Measurements from ENCODE around the gene ZBTB20.

The ZBTB20 gene

GRCh38 chr3:114642951-114643741 is 503.9 kb downstream of the ZBTB20 start:
- no peaks in the 10 kb centered on the region for H3F3A ChIP-seq (ENCODE audit: insufficient read depth, low read length)
- no peak overlapping the region for H3K27ac ChIP-seq (ENCODE audit: low read length)
- 0 out of 2 replicates have a peak, but pooled peaks cover 4% of the 10 kb centered on the region for H3K4me1 ChIP-seq (ENCODE audit: low read length)
- H2AFZ ChIP-seq (ENCODE audit: low read length) = no peak overlapping the region
- no peak overlapping the region for H3K4me2 ChIP-seq (ENCODE audit: low read depth, low read length)
- no peaks in the 10 kb centered on the region for H3K79me2 ChIP-seq (ENCODE audit: low read length)
- H3K9me2 ChIP-seq (replicated peaks; ENCODE audit: insufficient read depth, low read length) = no peaks in the 10 kb centered on the region
- H3K36me3 ChIP-seq (replicated peaks; ENCODE audit: insufficient read depth, low read length) = no peaks in the 10 kb centered on the region
- no peak overlapping the region for H3K9ac ChIP-seq (ENCODE audit: low read length)
- TF ChIP-seq EZH2phosphoT487 (IDR thresholded peaks at IDR 0.05; ENCODE audit: low read length) (no peak), EZH2 (optimal IDR thresholded peaks at IDR 0.05; ENCODE audit: low read depth, low read length) (no peak), CTCF (IDR thresholded peaks at IDR 0.05; ENCODE audit: low read length) (no peak)
- no peaks in the 10 kb centered on the region for H3K9me3 ChIP-seq (replicated peaks; ENCODE audit: insufficient read depth, low read length)
- no peaks in the 10 kb centered on the region for H3K27me3 ChIP-seq (replicated peaks; ENCODE audit: insufficient read depth, low read length)
- H4K20me1 ChIP-seq (ENCODE audit: insufficient read depth, low read length) = no peaks in the 10 kb centered on the region
- no peak overlapping the region for H3K4me3 ChIP-seq (ENCODE audit: low read length)
- no peak for DNase-seq

GRCh38 chr3:114640126-114640525 is 507.0 kb downstream of the ZBTB20 start:
- 0 out of 2 replicates have a peak, but pooled peaks cover 4% of the 10 kb centered on the region for H3K4me1 ChIP-seq (ENCODE audit: low read length)
- H3F3A ChIP-seq (ENCODE audit: insufficient read depth, low read length) = no peaks in the 10 kb centered on the region
- no peaks in the 10 kb centered on the region for H3K9me2 ChIP-seq (replicated peaks; ENCODE audit: insufficient read depth, low read length)
- no peak for DNase-seq
- no peak overlapping the region for H3K4me3 ChIP-seq (ENCODE audit: low read length)
- H4K20me1 ChIP-seq (ENCODE audit: insufficient read depth, low read length) = no peaks in the 10 kb centered on the region
- no peak overlapping the region for H2AFZ ChIP-seq (ENCODE audit: low read length)
- no peak overlapping the region for H3K9ac ChIP-seq (ENCODE audit: low read length)
- H3K27ac ChIP-seq (ENCODE audit: low read length) = no peak overlapping the region
- H3K9me3 ChIP-seq (replicated peaks; ENCODE audit: insufficient read depth, low read length) = no peaks in the 10 kb centered on the region
- H3K27me3 ChIP-seq (replicated peaks; ENCODE audit: insufficient read depth, low read length) = no peaks in the 10 kb centered on the region
- H3K79me2 ChIP-seq (ENCODE audit: low read length) = no peaks in the 10 kb centered on the region
- no peak overlapping the region for H3K4me2 ChIP-seq (ENCODE audit: low read depth, low read length)
- TF ChIP-seq EZH2phosphoT487 (IDR thresholded peaks at IDR 0.05; ENCODE audit: low read length) (no peak), CTCF (IDR thresholded peaks at IDR 0.05; ENCODE audit: low read length) (no peak), EZH2 (optimal IDR thresholded peaks at IDR 0.05; ENCODE audit: low read depth, low read length) (no peak)
- no peaks in the 10 kb centered on the region for H3K36me3 ChIP-seq (replicated peaks; ENCODE audit: insufficient read depth, low read length)

GRCh38 chr3:114639171-114639570 is 507.9 kb downstream of the ZBTB20 start:
- Histone ChIP-seq H3K36me3 (replicated peaks; ENCODE audit: insufficient read depth, low read length) (no peaks in the 10 kb centered on the region), H3K9me3 (replicated peaks; ENCODE audit: insufficient read depth, low read length) (no peaks in the 10 kb centered on the region), H3F3A (ENCODE audit: insufficient read depth, low read length) (no peaks in the 10 kb centered on the region), H3K4me1 (ENCODE audit: low read length) (0 out of 2 replicates have a peak, but pooled peaks cover 4% of the 10 kb centered on the region), H3K9ac (ENCODE audit: low read length) (no peak overlapping the region), H3K79me2 (ENCODE audit: low read length) (no peaks in the 10 kb centered on the region), H3K27ac (ENCODE audit: low read length) (no peak overlapping the region), H3K27me3 (replicated peaks; ENCODE audit: insufficient read depth, low read length) (no peaks in the 10 kb centered on the region), H3K9me2 (replicated peaks; ENCODE audit: insufficient read depth, low read length) (no peaks in the 10 kb centered on the region), H2AFZ (ENCODE audit: low read length) (no peak overlapping the region), H4K20me1 (ENCODE audit: insufficient read depth, low read length) (no peaks in the 10 kb centered on the region), H3K4me3 (ENCODE audit: low read length) (no peak overlapping the region), H3K4me2 (ENCODE audit: low read depth, low read length) (no peak overlapping the region)
- DNase-seq = no peak
- no peak for TF ChIP-seq EZH2 (optimal IDR thresholded peaks at IDR 0.05; ENCODE audit: low read depth, low read length)

- no peak for TF ChIP-seq EZH2 (optimal IDR thresholded peaks at IDR 0.05; ENCODE audit: low read depth, low read length)
- TF ChIP-seq EZH2phosphoT487 (IDR thresholded peaks at IDR 0.05; ENCODE audit: low read length) = no peak
- TF ChIP-seq CTCF (IDR thresholded peaks at IDR 0.05; ENCODE audit: low read length) = no peak
- H3K36me3 ChIP-seq (replicated peaks; ENCODE audit: insufficient read depth, low read length) = no peaks in the 10 kb centered on the region
- H3K79me2 ChIP-seq (ENCODE audit: low read length) = no peaks in the 10 kb centered on the region
- no peaks in the 10 kb centered on the region for H3K9me2 ChIP-seq (replicated peaks; ENCODE audit: insufficient read depth, low read length)
- no peak for DNase-seq
- H3K9me3 ChIP-seq (replicated peaks; ENCODE audit: insufficient read depth, low read length) = no peaks in the 10 kb centered on the region
- no peaks in the 10 kb centered on the region for H4K20me1 ChIP-seq (ENCODE audit: insufficient read depth, low read length)
- H3K4me3 ChIP-seq (ENCODE audit: low read length) = no peak overlapping the region
- H3K27me3 ChIP-seq (replicated peaks; ENCODE audit: insufficient read depth, low read length) = no peaks in the 10 kb centered on the region
- no peak overlapping the region for H3K4me2 ChIP-seq (ENCODE audit: low read depth, low read length)
- 0 out of 2 replicates have a peak, but pooled peaks cover 4% of the 10 kb centered on the region for H3K4me1 ChIP-seq (ENCODE audit: low read length)
- H3F3A ChIP-seq (ENCODE audit: insufficient read depth, low read length) = no peaks in the 10 kb centered on the region
- no peak overlapping the region for H3K27ac ChIP-seq (ENCODE audit: low read length)
- no peak overlapping the region for H3K9ac ChIP-seq (ENCODE audit: low read length)
- H2AFZ ChIP-seq (ENCODE audit: low read length) = no peak overlapping the region
Measured at GRCh38 chr3:114635878-114636277, 511.2 kb downstream of the ZBTB20 start.

All from MM.1S (cell line).